Heart left ventricle (tissue), 16 donors: Measurements from ENCODE around the gene NTM. TPM values are rescaled to one million over a fixed set of nuclear protein-coding genes. Genes with fewer than 3 reads are reported as not detected.

Source experiments
- ATAC-seq, 4 donors: fragments of 200-7000 bp; cut with Tn5 transposase; one replicate each; pipeline ENCODE4 v1.9.1; 2020 to 2022; ENCODE audit warnings: moderate library complexity in 4 of 4, mild to moderate bottlenecking in 3 of 4, moderate number of reproducible peaks in 1 of 4
- DNase-seq, 5 donors: peaks; one replicate each; pipeline ENCODE4 v3.0.0-alpha.2; 2020
- H3K27ac ChIP-seq, 12 donors: fragments of 200-600 bp; sonication (generic) in 4 of 12; one replicate each; pipeline versions ENCODE4 v1.5.0 to v1.8.0; 2016 to 2022; ENCODE audit warnings: mild to moderate bottlenecking in 2 of 12
- H3K27me3 ChIP-seq, 9 donors: fragments of 200-600 bp; sonication (generic) in 2 of 9; one replicate each; pipeline versions ENCODE4 v1.5.1 to v1.8.0; 2016 to 2022; ENCODE audit warnings: mild to moderate bottlenecking in 3 of 9
- H3K36me3 ChIP-seq, 9 donors: fragments of 200-600 bp; sonication (generic) in 2 of 9; one replicate each; pipeline versions ENCODE4 v1.5.0 to v1.8.0; 2018 to 2022; ENCODE audit warnings: mild to moderate bottlenecking in 2 of 9
- H3K4me1 ChIP-seq, 12 donors: fragments of 200-600 bp; sonication (generic) in 4 of 12; one replicate each; pipeline versions ENCODE4 v1.5.0 to v1.8.0; 2016 to 2022; ENCODE audit warnings: mild to moderate bottlenecking in 3 of 12
- H3K4me3 ChIP-seq, 12 donors: fragments of 200-600 bp; sonication (generic) in 4 of 12; one replicate each; pipeline versions ENCODE4 v1.5.0 to v1.8.0; 2017 to 2022; ENCODE audit warnings: mild to moderate bottlenecking in 9 of 12, moderate library complexity in 4 of 12
- H3K9me3 ChIP-seq, 12 donors: fragments of 200-600 bp; sonication (generic) in 4 of 12; one replicate each; pipeline versions ENCODE4 v1.5.0 to v1.8.0; 2016 to 2022; ENCODE audit warnings: mild to moderate bottlenecking in 1 of 12
- CTCF ChIP-seq, 12 donors: fragments of 200-600 bp; sonication (generic) in 4 of 12; IDR thresholded peaks; one replicate each; pipeline versions ENCODE4 v1.5.0 to v1.8.0; 2018 to 2022; ENCODE audit warnings: antibody characterized with exemption in 12 of 12, mild to moderate bottlenecking in 5 of 12
- POLR2A ChIP-seq, 2 donors: fragments of 450-650 bp; IDR thresholded peaks; one replicate each; pipeline ENCODE4 v1.6.1; 2017; ENCODE audit warnings: antibody characterized with exemption in 2 of 2, mild to moderate bottlenecking in 2 of 2, moderate library complexity in 2 of 2
- WGBS, 4 donors: extraction: QIAGEN DNeasy Blood & Tissue Kit in 2 of 4; methylation state at CpG; one replicate each; pipeline versions ENCODE4 v1.1.5 to v1.1.7; 2013 to 2018; 5-methylcytosine and 5-hydroxymethylcytosine counted together
- intact Hi-C, 10 donors: fragments of 100-400 bp; cut with DNase I; formaldehyde crosslinking; loops; one replicate each; pipeline versions ENCODE4 v1.11.1 to v1.14.2; 2022
- polyA plus RNA-seq, 2 donors: library from polyadenylated mRNA; stranded (reverse); fragments of 200-250 nt; gene quantifications; one replicate each; pipeline ENCODE4 v1.2.3, GENCODE V29; 2013
- total RNA-seq, 9 donors: library from RNA; depleted of rRNA in 2 of 9; stranded (reverse); fragments of >200 nt in 2 of 9; fragmentation: NEBNext Ultra II Directional in 3 of 9; extraction: Animal tissue kit (Norgen Biotek cat#: 25700) in 3 of 9; gene quantifications; one replicate each; pipeline versions ENCODE4 v1.1.0 to v1.2.4, GENCODE V29; 2016 to 2023
- donor health status: ischemic (EF 13 %, LVEDD 7.1; RV severe dilation, severe dysfunction).
- donor health status: healthy with polysubstance abuse.
- donor health status: DM: no; HTN: yes; CAD: no.
- donor health status: DM: no; HTN: no; CAD: no.
- donor health status: ischemic (EF 25% LVEDD 6.9; RV normal size, moderate dysfunction).
- donor health status: ischemic (EF 25% LVEDD 5.7; RV mildly dilated, moderate dysfunction).
- donor health status: healthy.
- donor health status: DM: yes; HTN: yes; CAD: no.
- donor health status: ischemic (EF 35%, LVEDD 5.7; RV mildly dilated, moderate dysfunction).
- donor health status: nonischemic (EF 11% LVEDD 7.7; RV severe dilation, severe dysfunction).
- donor health status: DM: yes; HTN: yes; CAD: no.
- donor health status: PGD.
- donor health status: ischemic (EF 29% LVEDD 5.4; RV normal size, mild dysfunction).
- donor health status: nonischemic (EF 23%, LVEDD 6.1; RV moderate dilation, normal function).

Gene NTM
- total and polyA plus RNA-seq, 11 donors: 0.40 to 7.7 (median 1.5) TPM

- ATAC-seq: no peak
- H3K9me3 ChIP-seq: no peaks in the 10 kb centered on the region
- DNase-seq: no peak
- no peaks in the 10 kb centered on the region for H3K4me1 ChIP-seq
- H3K36me3 ChIP-seq: no peaks in the 10 kb centered on the region
- intact Hi-C loops: no loop called here
- H3K27ac ChIP-seq: no peak overlapping the region
- 83 to 87% (median 86%) methylated on average over 5 of the region's 5 CpGs for WGBS, 4 donors
- TF ChIP-seq CTCF (IDR thresholded peaks at IDR 0.05): no peak
- TF ChIP-seq POLR2A (IDR thresholded peaks at IDR 0.05): no peak
- H3K4me3 ChIP-seq: no peak overlapping the region
- no peaks in the 10 kb centered on the region for H3K27me3 ChIP-seq
Observed at GRCh38 chr11:132206993-132207392, 836.6 kb downstream of the NTM start.

- 63 to 71% (median 68%) methylated on average over 6 of the region's 6 CpGs for WGBS, 4 donors
- no peaks in the 10 kb centered on the region for H3K36me3 ChIP-seq
Observed at GRCh38 chr11:132208477-132209055, 838.2 kb downstream of the NTM start.

GRCh38 chr11:132211479-132211878, 841.1 kb downstream of the NTM start:
- Histone ChIP-seq H3K36me3 (no peaks in the 10 kb centered on the region), H3K9me3 (no peaks in the 10 kb centered on the region), H3K4me1 (no peaks in the 10 kb centered on the region), H3K27ac (no peak overlapping the region), H3K27me3 (no peaks in the 10 kb centered on the region), H3K4me3 (no peak overlapping the region)
- intact Hi-C loops: no loop called here
- ATAC-seq (no peak), DNase-seq (no peak)
- TF ChIP-seq CTCF (IDR thresholded peaks at IDR 0.05) (no peak), POLR2A (IDR thresholded peaks at IDR 0.05) (no peak)
- 72 to 75% (median 74%) methylated on average over 3 of the region's 3 CpGs for WGBS, 4 donors

More at GRCh38 chr11:132208477-132209055, 838.2 kb downstream of the NTM start:
- Histone ChIP-seq H3K27me3 (no peaks in the 10 kb centered on the region), H3K4me3 (no peak overlapping the region), H3K4me1 (no peaks in the 10 kb centered on the region), H3K27ac (no peak overlapping the region), H3K9me3 (no peaks in the 10 kb centered on the region)
- no peak for TF ChIP-seq CTCF (IDR thresholded peaks at IDR 0.05)
- no peak for TF ChIP-seq POLR2A (IDR thresholded peaks at IDR 0.05)
- ATAC-seq: no peak
- intact Hi-C loops: no loop called here
- DNase-seq: no peak

- DNase-seq (peak in 2 of 5 donors; percentile 41 to 44), ATAC-seq (peak; percentile 49 to 80 (median 65))
- intact Hi-C loops: loop anchor here in 1 of 10 donors (5.0 kb wide), 1 partner anchor 51 kb away; no protein-coding TSS in a partner anchor
- no peak for TF ChIP-seq CTCF (IDR thresholded peaks at IDR 0.05)
- no peak for TF ChIP-seq POLR2A (IDR thresholded peaks at IDR 0.05)
- Histone ChIP-seq H3K9me3 (no peaks in the 10 kb centered on the region), H3K36me3 (no peaks in the 10 kb centered on the region), H3K27ac (no peak overlapping the region), H3K4me1 (peaks cover 0 to 3% (median 0%) of the 10 kb centered on the region in 12 donors), H3K4me3 (no peak overlapping the region), H3K27me3 (no peaks in the 10 kb centered on the region)
- WGBS, 4 donors: 50 to 64% (median 57%) methylated on average over 5 of the region's 5 CpGs
Observed at GRCh38 chr11:132217856-132218255, 847.4 kb downstream of the NTM start.
